HCT116 (cell line): Measurements from ENCODE around the gene TMEM147. TPM values are rescaled to one million over a fixed set of nuclear protein-coding genes. Genes with fewer than 3 reads are reported as not detected.
A peak's percentile ranks its signal among the peaks of the same experiment; 100 is the strongest.

ENCODE experiments used
- ATAC-seq: fragments of 200-7000 bp; cut with Tn5 transposase; 2 replicates; pipeline ENCODE4 v1.9.1; 2020; ENCODE audit warnings: mild to moderate bottlenecking, moderate library complexity
- BruUV-seq: library from RNA; stranded (reverse); fragments of 400-500 nt; replicated peaks from 2 replicates; lab custom pipeline; 2021; lab: Mats Ljungman, UMichigan
- CTCF ChIA-PET: fragments of 300-600 bp; sonication (Branson Sonifier 250); formaldehyde crosslinking; loops from one replicate; lab custom pipeline; 2021; ENCODE audit warnings: antibody characterized with exemption; lab: Charles Lee
- POLR2A ChIA-PET: fragments of 300-600, 350-600 bp; sonication (Branson Sonifier 250); formaldehyde crosslinking; loops from one replicate; lab custom pipeline; 2021; ENCODE audit warnings: antibody characterized with exemption; lab: Charles Lee
- RAD21 ChIA-PET, 2 experiments: fragments of 300-600 bp; sonication (Branson Sonifier 250); formaldehyde crosslinking; loops; one replicate each; lab custom pipeline; 2023; ENCODE audit warnings: low total read pairs in 2 of 2; ENCODE audit not compliant: uncharacterized antibody in 2 of 2, unreplicated experiment in 2 of 2, low non-redundant PET in 1 of 2; lab: Charles Lee
- DNase-seq: peaks from one replicate; pipeline ENCODE4 v3.0.0-alpha.2; 2010; ENCODE audit warnings: low read depth, low spot score
- H2AFZ ChIP-seq: fragments of 200-600 bp; shearing (Covaris generic), sonication (generic); 2 replicates; pipeline ENCODE4 v1.6.1; 2017; ENCODE audit warnings: low read depth, mixed run types, mixed read lengths, antibody characterized with exemption, low read length; ENCODE audit not compliant: poor library complexity, severe bottlenecking
- H3K27ac ChIP-seq: 2 replicates; pipeline ENCODE4 v1.5.1; 2012; ENCODE audit warnings: low read depth, low read length
- H3K27me3 ChIP-seq: fragments of 200-600 bp; sonication (generic); 2 replicates; pipeline ENCODE4 v1.6.1; 2016; ENCODE audit warnings: mixed run types, low read length, mixed read lengths; ENCODE audit not compliant: insufficient read depth
- H3K36me3 ChIP-seq, 2 experiments: fragments of 200-500 bp in 1 of 2; fragments of 200-600 bp in 1 of 2; sonication (Bioruptor generic) in 1 of 2; sonication (generic) in 1 of 2; 2 replicates each; pipeline versions ENCODE4 v1.5.1 to v1.6.1; 2014 to 2016; ENCODE audit warnings: low read length in 2 of 2, inconsistent platforms in 1 of 2, mixed read lengths in 1 of 2, mixed run types in 1 of 2; ENCODE audit not compliant: insufficient read depth in 2 of 2, control insufficient read depth in 1 of 2
- H3K4me1 ChIP-seq, 2 experiments: fragments of 200-600 bp in 1 of 2; sonication (generic) in 1 of 2; 2 replicates each; pipeline versions ENCODE4 v1.5.1 to v1.6.1; 2012 to 2017; ENCODE audit warnings: low read length in 2 of 2, inconsistent platforms in 1 of 2, mild to moderate bottlenecking in 1 of 2, mixed read lengths in 1 of 2, mixed run types in 1 of 2, moderate library complexity in 1 of 2; ENCODE audit not compliant: insufficient read depth in 2 of 2, control insufficient read depth in 1 of 2
- H3K4me2 ChIP-seq: fragments of 200-600 bp; sonication (generic); 2 replicates; pipeline ENCODE4 v1.6.1; 2017; ENCODE audit warnings: mixed run types, low read length, mixed read lengths
- H3K4me3 ChIP-seq, 2 experiments: fragments of 200-600 bp in 1 of 2; sonication (generic) in 1 of 2; replicated peaks in 1 of 2; 2 replicates each; pipeline ENCODE4 v1.5.1; 2011 to 2016; ENCODE audit warnings: low read length in 2 of 2, control low read depth in 1 of 2, low read depth in 1 of 2, mild to moderate bottlenecking in 1 of 2, mixed read lengths in 1 of 2, mixed run types in 1 of 2
- H3K79me2 ChIP-seq: fragments of 200-600 bp; sonication (generic); 2 replicates; pipeline ENCODE4 v1.6.1; 2017; ENCODE audit warnings: mild to moderate bottlenecking, mixed run types, low read length, moderate library complexity, mixed read lengths; ENCODE audit not compliant: insufficient read depth
- H3K9ac ChIP-seq: fragments of 200-600 bp; sonication (generic); 2 replicates; pipeline ENCODE4 v1.6.1; 2016; ENCODE audit warnings: low read length, mixed read lengths
- H3K9me2 ChIP-seq: fragments of 200-600 bp; sonication (generic), shearing (Covaris generic); 2 replicates; pipeline ENCODE4 v1.6.1; 2017; ENCODE audit warnings: mixed run types, mild to moderate bottlenecking, moderate library complexity; ENCODE audit not compliant: insufficient read depth
- H3K9me3 ChIP-seq, 2 experiments: fragments of 200-500 bp in 1 of 2; fragments of 200-600 bp in 1 of 2; sonication (Bioruptor generic) in 1 of 2; sonication (generic) in 1 of 2; 2 replicates each; pipeline ENCODE4 v1.6.1; 2014 to 2017; ENCODE audit warnings: low read length in 2 of 2, mixed read lengths in 2 of 2, inconsistent platforms in 1 of 2, low read depth in 1 of 2, mild to moderate bottlenecking in 1 of 2, mixed run types in 1 of 2, moderate library complexity in 1 of 2; ENCODE audit not compliant: control insufficient read depth in 1 of 2, insufficient read depth in 1 of 2
- H4K20me1 ChIP-seq: fragments of 200-600 bp; sonication (generic), shearing (Covaris generic); 2 replicates; pipeline ENCODE4 v1.6.1; 2017; ENCODE audit warnings: mixed run types, mild to moderate bottlenecking, moderate library complexity; ENCODE audit not compliant: insufficient read depth
- EGR1 ChIP-seq: IDR thresholded peaks from 2 replicates; pipeline ENCODE4 v1.6.1; 2012; ENCODE audit warnings: low read depth
- EZH2 ChIP-seq: fragments of 200-600 bp; sonication (generic); IDR thresholded peaks from 2 replicates; pipeline ENCODE4 v1.6.1; 2017; ENCODE audit warnings: antibody characterized with exemption, mixed run types
- JUND ChIP-seq: IDR thresholded peaks from 2 replicates; pipeline ENCODE4 v1.6.1; 2012
- MAX ChIP-seq: IDR thresholded peaks from 2 replicates; pipeline ENCODE4 v1.6.1; 2012
- POLR2AphosphoS5 ChIP-seq: IDR thresholded peaks from 2 replicates; pipeline ENCODE4 v1.6.1; 2011; ENCODE audit warnings: mild to moderate bottlenecking, low read depth, low read length, moderate library complexity
- RAD21 ChIP-seq: IDR thresholded peaks from 2 replicates; pipeline ENCODE4 v1.6.1; 2012; ENCODE audit warnings: low read depth, mild to moderate bottlenecking
- REST ChIP-seq: IDR thresholded peaks from 2 replicates; pipeline ENCODE4 v1.6.1; 2012; ENCODE audit warnings: low read depth
- TCF7L2 ChIP-seq: IDR thresholded peaks from 2 replicates; pipeline ENCODE4 v1.7.0; 2011; ENCODE audit warnings: borderline replicate concordance, inconsistent platforms; ENCODE audit not compliant: insufficient read depth, insufficient read length; ENCODE audit errors: extremely low read depth
- YY1 ChIP-seq: IDR thresholded peaks from 2 replicates; pipeline ENCODE4 v1.6.1; 2011; ENCODE audit warnings: low read length, low read depth, moderate library complexity, mild to moderate bottlenecking; ENCODE audit not compliant: insufficient replicate concordance; ENCODE audit errors: extremely low read depth
- ZBTB33 ChIP-seq: IDR thresholded peaks from 2 replicates; pipeline ENCODE4 v1.6.1; 2011; ENCODE audit warnings: mild to moderate bottlenecking, low read length, moderate library complexity; ENCODE audit not compliant: insufficient replicate concordance; ENCODE audit errors: extremely low read depth
- ZFX ChIP-seq: fragments of 450-650 bp; IDR thresholded peaks from 2 replicates; pipeline ENCODE4 v1.6.1; 2017
- intact Hi-C: fragments of 100-400 bp; cut with micrococcal nuclease; formaldehyde crosslinking; loops from 2 replicates; pipeline ENCODE4 v1.10.0; 2022
- total RNA-seq: library from RNA; stranded (reverse); gene quantifications from one replicate; pipeline ENCODE4 v1.2.1, GENCODE V29; 2021; ENCODE audit not compliant: unreplicated experiment

The TMEM147 gene
- total RNA-seq, 1 experiment from 2014 or later, result 128 TPM

- DNase-seq, result peak; percentile 19
- no TSS peak for BruUV-seq
- Histone ChIP-seq H3K4me1 (peaks cover 17 to 43% of the 10 kb centered on the region in 2 experiments), H3K79me2 (no peaks in the 10 kb centered on the region), H3K4me3 (no peak overlapping the region), H3K27ac (no peak overlapping the region), H3K9ac (no peak overlapping the region), H3K9me3 (no peaks in the 10 kb centered on the region), H2AFZ (no peak overlapping the region), H3K36me3 (no peaks in the 10 kb centered on the region), H3K4me2 (peak overlapping the region; percentile 57), H3K27me3 (no peaks in the 10 kb centered on the region), H3K9me2 (no peaks in the 10 kb centered on the region)
- ChIA-PET RAD21 (no interaction called here), POLR2A (interaction anchor here (3.9 kb wide), 1 partner anchor 9 kb away, joined by 22 read pairs; no protein-coding TSS in a partner anchor), CTCF (no interaction called here)
- intact Hi-C loops, result no loop called here
- ATAC-seq, result no peak; the same call in 1 of the 2 replicates
- no peak for TF ChIP-seq YY1
- no peak for TF ChIP-seq RAD21
- no peak for TF ChIP-seq TCF7L2
- TF ChIP-seq REST, result no peak
- TF ChIP-seq, all 23 proteins: peak for 0
- no peaks in the 10 kb centered on the region for H4K20me1 ChIP-seq
Measured at GRCh38 chr19:35518313-35518712, 27.1 kb upstream of the TMEM147 start.

DNA sequence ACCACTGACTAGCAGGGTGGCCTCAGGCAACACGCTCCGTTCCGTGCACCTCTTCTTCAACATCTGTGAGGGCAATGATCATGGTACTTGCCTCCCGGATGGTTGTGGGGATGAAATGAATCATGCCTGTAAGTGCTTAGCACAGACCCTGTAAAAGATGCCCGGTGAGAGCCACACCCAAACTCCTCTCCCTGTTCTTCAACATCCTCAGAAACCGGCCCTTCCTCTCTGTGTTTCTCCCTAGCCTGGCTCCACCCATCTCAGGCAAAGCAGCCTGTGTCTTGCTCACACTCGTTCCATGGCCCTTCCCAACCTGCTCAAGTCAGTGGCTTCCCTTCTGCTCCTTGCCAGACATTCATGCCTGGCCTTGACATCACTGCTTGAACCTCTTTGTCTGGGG lies 26.1 kb upstream of the TMEM147 start:
- ChIA-PET POLR2A (interaction anchor here (3.9 kb wide), 1 partner anchor 10 kb away, joined by 22 read pairs; no protein-coding TSS in a partner anchor), RAD21 (no interaction called here), CTCF (interaction anchor here (2.0 kb wide), 1 partner anchor 9 kb away, joined by 9 read pairs; no protein-coding TSS in a partner anchor)
- Histone ChIP-seq H3K4me3 (no peak overlapping the region), H3K9me3 (no peaks in the 10 kb centered on the region), H3K4me1 (peaks cover 10 to 33% of the 10 kb centered on the region in 2 experiments), H3K4me2 (peak overlapping the region; percentile 57; the same call in 1 of the 2 replicates), H3K9ac (no peak overlapping the region), H3K36me3 (no peaks in the 10 kb centered on the region), H2AFZ (peak overlapping the region; percentile 49), H3K9me2 (no peaks in the 10 kb centered on the region), H3K27ac (no peak overlapping the region), H3K79me2 (no peaks in the 10 kb centered on the region), H4K20me1 (no peaks in the 10 kb centered on the region), H3K27me3 (no peaks in the 10 kb centered on the region)
- intact Hi-C loops, result no loop called here
- ATAC-seq, result peak; percentile 70
- BruUV-seq, result no TSS peak
- no peak for DNase-seq
- no peak for TF ChIP-seq JUND
- TF ChIP-seq EGR1, result no peak
- no peak for TF ChIP-seq EZH2
- TF ChIP-seq POLR2AphosphoS5, result no peak
- TF ChIP-seq ZFX, result no peak
- no peak for TF ChIP-seq MAX
- TF ChIP-seq ZBTB33, result no peak
